Measurements from ENCODE around the gene JPT2. TPM values are rescaled to one million over a fixed set of nuclear protein-coding genes. Genes with fewer than 3 reads are reported as not detected.

Gene JPT2
- total RNA-seq, 1 experiment from 2014 or later = 113 TPM

GRCh38 chr16:1667916-1668315 is 10.2 kb upstream of the JPT2 start:
- H3K27ac ChIP-seq (ENCODE audit: low read depth, low read length) = no peak overlapping the region
- no peak overlapping the region for H3K4me2 ChIP-seq (ENCODE audit: low read length)
- ChIA-PET RAD21 (ENCODE audit: low non-redundant PET in 1 of 2, low total read pairs in 2 of 2, uncharacterized antibody in 2 of 2, unreplicated experiment in 2 of 2) (no interaction called here), POLR2A (no interaction called here), CTCF (interaction anchor here (1.4 kb wide), 1 partner anchor 24 kb away, joined by 3 read pairs; no protein-coding TSS in a partner anchor)
- no peak overlapping the region for H3K9ac ChIP-seq (ENCODE audit: low read length)
- no peaks in the 10 kb centered on the region for H3K79me2 ChIP-seq (ENCODE audit: insufficient read depth, low read length)
- H3K36me3 ChIP-seq (ENCODE audit: control insufficient read depth in 1 of 2, insufficient read depth in 2 of 2, low read length in 2 of 2) = peaks cover 32 to 53% of the 10 kb centered on the region in 2 experiments
- TF ChIP-seq ZFX (IDR thresholded peaks at IDR 0.05) = no peak
- TF ChIP-seq TCF7L2 (IDR thresholded peaks at IDR 0.05; ENCODE audit: borderline replicate concordance, extremely low read depth, insufficient read depth, insufficient read length) = no peak
- no peak for TF ChIP-seq CTCF (IDR thresholded peaks at IDR 0.05 in 2 of 3, conservative IDR thresholded peaks at IDR 0.05 in 1 of 3; ENCODE audit: borderline replicate concordance in 1 of 3, insufficient read depth in 1 of 3, low read depth in 2 of 3, low read length in 2 of 3)
- no peak for TF ChIP-seq ELF1 (IDR thresholded peaks at IDR 0.05; ENCODE audit: borderline replicate concordance, low read depth)
- TF ChIP-seq SIN3A (IDR thresholded peaks at IDR 0.05; ENCODE audit: low read depth) = no peak
- TF ChIP-seq FOSL1 (IDR thresholded peaks at IDR 0.05; ENCODE audit: low read depth) = no peak
- TF ChIP-seq, protein P1, sequence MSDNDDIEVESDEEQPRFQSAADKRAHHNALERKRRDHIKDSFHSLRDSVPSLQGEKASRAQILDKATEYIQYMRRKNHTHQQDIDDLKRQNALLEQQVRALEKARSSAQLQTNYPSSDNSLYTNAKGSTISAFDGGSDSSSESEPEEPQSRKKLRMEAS (IDR thresholded peaks at IDR 0.05) = no peak
- no peak for TF ChIP-seq JUND (IDR thresholded peaks at IDR 0.05)
- TF ChIP-seq, protein P2, sequence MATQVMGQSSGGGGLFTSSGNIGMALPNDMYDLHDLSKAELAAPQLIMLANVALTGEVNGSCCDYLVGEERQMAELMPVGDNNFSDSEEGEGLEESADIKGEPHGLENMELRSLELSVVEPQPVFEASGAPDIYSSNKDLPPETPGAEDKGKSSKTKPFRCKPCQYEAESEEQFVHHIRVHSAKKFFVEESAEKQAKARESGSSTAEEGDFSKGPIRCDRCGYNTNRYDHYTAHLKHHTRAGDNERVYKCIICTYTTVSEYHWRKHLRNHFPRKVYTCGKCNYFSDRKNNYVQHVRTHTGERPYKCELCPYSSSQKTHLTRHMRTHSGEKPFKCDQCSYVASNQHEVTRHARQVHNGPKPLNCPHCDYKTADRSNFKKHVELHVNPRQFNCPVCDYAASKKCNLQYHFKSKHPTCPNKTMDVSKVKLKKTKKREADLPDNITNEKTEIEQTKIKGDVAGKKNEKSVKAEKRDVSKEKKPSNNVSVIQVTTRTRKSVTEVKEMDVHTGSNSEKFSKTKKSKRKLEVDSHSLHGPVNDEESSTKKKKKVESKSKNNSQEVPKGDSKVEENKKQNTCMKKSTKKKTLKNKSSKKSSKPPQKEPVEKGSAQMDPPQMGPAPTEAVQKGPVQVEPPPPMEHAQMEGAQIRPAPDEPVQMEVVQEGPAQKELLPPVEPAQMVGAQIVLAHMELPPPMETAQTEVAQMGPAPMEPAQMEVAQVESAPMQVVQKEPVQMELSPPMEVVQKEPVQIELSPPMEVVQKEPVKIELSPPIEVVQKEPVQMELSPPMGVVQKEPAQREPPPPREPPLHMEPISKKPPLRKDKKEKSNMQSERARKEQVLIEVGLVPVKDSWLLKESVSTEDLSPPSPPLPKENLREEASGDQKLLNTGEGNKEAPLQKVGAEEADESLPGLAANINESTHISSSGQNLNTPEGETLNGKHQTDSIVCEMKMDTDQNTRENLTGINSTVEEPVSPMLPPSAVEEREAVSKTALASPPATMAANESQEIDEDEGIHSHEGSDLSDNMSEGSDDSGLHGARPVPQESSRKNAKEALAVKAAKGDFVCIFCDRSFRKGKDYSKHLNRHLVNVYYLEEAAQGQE (IDR thresholded peaks at IDR 0.05; ENCODE audit: low read depth) = no peak
- TF ChIP-seq, protein P3, sequence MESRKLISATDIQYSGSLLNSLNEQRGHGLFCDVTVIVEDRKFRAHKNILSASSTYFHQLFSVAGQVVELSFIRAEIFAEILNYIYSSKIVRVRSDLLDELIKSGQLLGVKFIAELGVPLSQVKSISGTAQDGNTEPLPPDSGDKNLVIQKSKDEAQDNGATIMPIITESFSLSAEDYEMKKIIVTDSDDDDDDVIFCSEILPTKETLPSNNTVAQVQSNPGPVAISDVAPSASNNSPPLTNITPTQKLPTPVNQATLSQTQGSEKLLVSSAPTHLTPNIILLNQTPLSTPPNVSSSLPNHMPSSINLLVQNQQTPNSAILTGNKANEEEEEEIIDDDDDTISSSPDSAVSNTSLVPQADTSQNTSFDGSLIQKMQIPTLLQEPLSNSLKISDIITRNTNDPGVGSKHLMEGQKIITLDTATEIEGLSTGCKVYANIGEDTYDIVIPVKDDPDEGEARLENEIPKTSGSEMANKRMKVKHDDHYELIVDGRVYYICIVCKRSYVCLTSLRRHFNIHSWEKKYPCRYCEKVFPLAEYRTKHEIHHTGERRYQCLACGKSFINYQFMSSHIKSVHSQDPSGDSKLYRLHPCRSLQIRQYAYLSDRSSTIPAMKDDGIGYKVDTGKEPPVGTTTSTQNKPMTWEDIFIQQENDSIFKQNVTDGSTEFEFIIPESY (IDR thresholded peaks at IDR 0.05; ENCODE audit: extremely low read depth, insufficient replicate concordance, low read length) = no peak
- no peak for TF ChIP-seq POLR2A (IDR thresholded peaks at IDR 0.05; ENCODE audit: borderline replicate concordance, extremely low read depth, insufficient read depth, insufficient read length)
- no peaks in the 10 kb centered on the region for H3K4me1 ChIP-seq (ENCODE audit: control insufficient read depth in 1 of 2, insufficient read depth in 2 of 2, low read length in 2 of 2)
- no peak overlapping the region for H3K4me3 ChIP-seq (replicated peaks in 1 of 2; ENCODE audit: low read depth in 1 of 2, low read length in 2 of 2)
- no peak overlapping the region for H2AFZ ChIP-seq (ENCODE audit: low read depth, low read length, poor library complexity, severe bottlenecking)
- no peaks in the 10 kb centered on the region for H4K20me1 ChIP-seq (ENCODE audit: insufficient read depth)
- no peaks in the 10 kb centered on the region for H3K27me3 ChIP-seq (ENCODE audit: insufficient read depth, low read length)
- BruUV-seq (replicated peaks) = no TSS peak
- no peaks in the 10 kb centered on the region for H3K9me3 ChIP-seq (ENCODE audit: control insufficient read depth in 1 of 2, insufficient read depth in 1 of 2, low read depth in 1 of 2, low read length in 2 of 2)
- ATAC-seq (no peak), DNase-seq (ENCODE audit: low read depth, low spot score) (no peak)
- H3K9me2 ChIP-seq (ENCODE audit: insufficient read depth) = no peaks in the 10 kb centered on the region
- intact Hi-C loops (cut with micrococcal nuclease) = no loop called here

Data from HCT116 (cell line).